ENCODE results near the gene SBNO2.
A peak's percentile ranks its signal among the peaks of the same experiment; 100 is the strongest.

DNA sequence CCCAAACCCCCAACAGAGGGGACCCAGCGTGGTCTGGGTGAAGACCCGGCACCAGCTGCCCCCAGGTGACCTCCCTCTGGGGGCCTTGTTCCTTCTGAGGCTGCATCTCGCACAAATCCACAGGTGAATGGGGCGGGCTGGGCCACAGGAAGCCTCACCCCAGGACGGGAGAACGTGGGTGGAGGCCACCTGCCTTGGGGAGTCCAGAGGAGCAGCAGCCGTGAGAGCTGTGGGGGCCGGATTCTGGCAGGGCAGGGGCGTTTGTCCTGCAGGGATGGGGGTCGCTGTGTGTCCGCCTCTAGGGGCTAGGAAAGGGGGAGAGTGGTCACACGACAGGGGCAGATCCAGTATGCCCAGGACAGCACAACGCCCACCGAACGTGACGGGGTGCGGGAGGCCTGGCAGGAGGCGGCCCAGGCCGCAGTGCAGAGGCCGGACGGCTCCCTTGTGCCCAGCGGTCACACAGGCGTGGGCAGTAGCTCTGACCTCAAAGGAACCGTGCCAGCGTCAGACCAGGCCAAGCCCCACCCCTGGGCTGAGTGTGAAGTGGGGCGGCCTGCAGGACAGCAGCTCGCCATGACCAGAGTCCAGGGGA lies 85.6 kb downstream of the SBNO2 start:
- TF ChIP-seq CTCF (IDR thresholded peaks at IDR 0.05): no peak
- TF ChIP-seq POLR2A (IDR thresholded peaks at IDR 0.05): peak in 1 of 4 donors; percentile 29
- peak in 1 of 2 donors; percentile 20 for TF ChIP-seq POLR2AphosphoS5 (IDR thresholded peaks at IDR 0.05)
- TF ChIP-seq EP300 (IDR thresholded peaks at IDR 0.05): no peak
